Measurements from ENCODE around the gene MOV10.

- no peak for TF ChIP-seq CTCF (IDR thresholded peaks at IDR 0.05)
- no peak for TF ChIP-seq ZFX (IDR thresholded peaks at IDR 0.05; ENCODE audit: borderline replicate concordance)
Measured at GRCh38 chr1:112651205-112651604, 23.3 kb upstream of the MOV10 start.

All from 22Rv1 (cell line).